ENCODE data around the gene ITGB5.

GRCh38 chr3:124785973-124786372, 101.2 kb downstream of the ITGB5 start:
- TF ChIP-seq CTCF (IDR thresholded peaks at IDR 0.05; ENCODE audit: insufficient read depth, low read depth, low read length) (no peak), EZH2 (IDR thresholded peaks at IDR 0.05; ENCODE audit: insufficient read depth, low read length) (no peak)
